ENCODE results near the gene MRPL40.
"Not testable (repeated sequence)": the region's sequence is repeated elsewhere in the genome, so short reads cannot be mapped to it uniquely, and the experiment has no call there.

Gene MRPL40

GRCh38 chr22:19442166-19442565, 9.8 kb downstream of the MRPL40 start:
- no peak for DNase-seq

DNA sequence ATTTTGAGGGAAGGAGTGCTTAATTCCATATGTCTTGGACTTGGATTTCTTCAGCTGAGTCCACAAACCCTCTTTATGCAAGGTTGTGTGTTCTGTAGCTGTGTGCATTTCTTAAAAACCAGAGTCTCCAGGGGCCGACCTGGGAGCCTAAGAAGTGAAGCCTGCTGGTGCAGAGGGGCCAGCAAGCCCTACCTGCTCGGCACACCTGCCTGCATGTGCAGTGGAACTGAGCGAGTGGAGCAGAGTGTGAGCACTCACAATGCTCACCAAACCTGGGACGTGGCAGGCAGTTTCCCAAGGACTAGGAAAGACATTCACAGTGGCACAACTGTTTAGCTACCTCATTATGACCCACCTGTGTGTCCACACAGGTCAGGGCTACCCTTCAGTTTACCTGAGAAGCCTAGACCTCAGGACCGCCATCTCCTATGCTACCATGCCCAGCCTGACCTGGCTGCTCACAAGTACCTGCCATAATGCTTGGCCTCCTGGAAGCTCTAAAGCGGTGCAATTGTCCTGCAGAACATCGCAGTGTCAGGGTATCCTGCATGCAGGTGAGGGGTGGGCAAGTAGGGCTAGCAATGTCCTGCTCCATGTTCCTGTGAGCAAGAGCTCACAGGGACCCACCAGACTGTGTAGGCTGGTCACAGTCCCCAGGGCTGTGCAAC, 11.3 kb downstream of the MRPL40 start:
- DNase-seq, result no peak

DNA sequence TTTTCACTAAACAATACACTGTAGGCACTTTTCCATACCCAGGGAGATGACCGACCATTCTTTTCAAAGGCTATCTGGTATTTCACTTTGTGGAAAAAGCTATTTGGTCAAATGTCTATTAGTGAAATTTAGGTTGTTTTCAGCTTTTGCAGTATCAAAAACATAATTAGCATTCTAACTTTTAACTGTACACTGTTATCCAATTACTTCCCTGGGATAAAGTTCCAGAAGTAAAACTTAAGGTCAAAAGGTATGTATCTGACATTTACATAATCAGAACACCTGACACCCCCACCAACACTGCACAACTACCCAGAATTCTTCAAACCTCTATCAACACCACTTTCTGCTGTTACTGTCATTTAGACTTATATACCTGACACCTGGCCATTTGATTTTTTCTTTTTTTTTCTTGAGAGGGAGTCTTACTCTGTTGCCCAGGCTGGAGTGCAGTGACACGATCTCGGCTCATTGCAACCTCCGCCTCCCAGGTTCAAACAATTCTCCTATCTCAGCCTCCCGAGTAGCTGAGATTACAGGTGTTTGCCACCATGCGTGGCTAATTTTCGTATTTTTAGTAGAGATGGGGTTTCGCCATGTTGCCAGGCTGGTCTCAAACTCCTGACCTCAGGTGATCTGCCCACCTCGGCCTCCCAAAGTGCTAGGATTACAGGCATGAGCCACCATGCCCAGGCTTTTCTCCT, 13.1 kb downstream of the MRPL40 start:
- not testable (repeated sequence) for DNase-seq

- no peak for DNase-seq
Observed at GRCh38 chr22:19446603-19447329, 14.4 kb downstream of the MRPL40 start.

DNA sequence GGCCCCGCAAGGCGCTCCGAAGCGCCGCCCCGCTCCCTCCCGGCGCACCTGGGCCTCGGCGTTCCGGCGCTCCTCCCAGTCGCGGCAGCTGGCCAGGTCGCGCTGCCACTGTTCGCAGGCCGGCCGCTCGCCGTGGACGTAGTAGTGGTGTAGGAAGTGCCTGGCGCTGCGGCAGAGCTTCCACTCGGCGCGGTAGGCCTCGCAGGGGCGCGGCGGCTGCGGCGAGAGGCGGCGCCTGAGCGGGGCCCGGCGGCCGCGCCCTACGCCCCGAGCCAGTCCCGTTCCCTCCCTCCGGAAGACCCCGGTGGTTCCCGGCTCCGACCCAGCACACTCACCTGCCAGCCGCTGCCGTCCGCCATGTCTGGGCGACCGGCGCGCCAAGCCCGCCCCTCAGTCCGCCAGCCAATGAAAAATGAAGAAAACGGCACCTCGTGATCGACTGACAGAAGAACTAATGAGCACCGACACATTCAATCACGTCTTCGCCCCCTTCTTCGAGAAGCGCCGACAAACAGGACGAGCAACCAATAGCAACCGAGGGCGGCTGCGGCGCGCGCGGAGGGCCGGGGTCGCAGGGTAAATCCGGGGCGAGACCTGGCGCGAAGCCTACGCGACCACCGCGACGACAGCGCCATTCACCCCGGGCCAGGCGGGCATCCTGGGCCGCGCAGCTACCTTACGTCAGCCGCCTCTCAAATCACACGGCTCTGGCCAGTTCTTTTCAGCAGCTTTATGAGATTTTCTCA, 15.2 kb downstream of the MRPL40 start, which contains the start of gene C22orf39:
C22orf39 (minus strand) TSS at position 382 of the 746 bp plus-strand sequence; CDS start at position 359, 23 bp downstream.
- DNase-seq, result peak; percentile 83

- DNase-seq, result no peak
Observed at GRCh38 chr22:19448076-19448607, 15.8 kb downstream of the MRPL40 start.

- peak; percentile 25 for DNase-seq
Observed at GRCh38 chr22:19448739-19449421, 16.5 kb downstream of the MRPL40 start.

GRCh38 chr22:19449422-19449767, 17.1 kb downstream of the MRPL40 start:
- DNase-seq, result no peak

DNA sequence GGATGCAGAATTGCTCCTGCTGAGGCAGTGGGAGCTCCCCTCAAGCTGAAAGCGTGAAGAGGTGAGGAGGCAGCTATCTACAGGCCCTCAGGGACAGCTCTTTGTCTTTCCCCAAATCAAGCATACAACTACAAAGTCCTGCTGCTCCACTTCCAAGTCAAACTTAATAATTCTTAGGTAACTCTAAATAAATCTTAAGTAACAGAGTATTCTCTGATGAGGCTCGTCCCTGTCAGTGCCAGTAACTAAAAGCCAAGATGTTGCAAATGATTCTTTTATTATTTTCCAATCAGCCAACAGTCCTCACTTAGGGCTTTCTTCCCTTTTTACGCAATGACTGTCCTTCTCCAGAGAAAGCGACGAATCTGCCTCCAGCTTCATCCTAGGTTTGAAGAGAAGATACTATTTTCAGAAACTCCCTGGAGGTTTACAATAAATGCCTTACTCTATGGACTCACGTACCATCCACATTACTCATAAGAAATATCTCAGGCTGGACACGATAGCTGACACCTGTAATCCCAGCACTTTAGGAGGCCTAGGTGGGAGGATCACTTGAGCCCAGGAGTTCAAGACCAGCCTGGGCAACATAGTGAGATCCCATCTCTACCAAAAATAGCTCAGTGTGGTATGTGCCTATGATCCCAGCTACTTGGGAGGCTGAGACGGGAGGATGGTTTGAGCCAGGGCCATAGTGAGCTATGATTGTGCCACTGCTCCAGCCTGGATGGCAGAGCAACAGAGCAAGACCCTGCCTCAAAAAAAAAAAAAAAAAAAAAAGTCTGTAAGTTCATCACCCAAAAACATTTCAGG, 18.2 kb downstream of the MRPL40 start:
- no peak for DNase-seq

DNA sequence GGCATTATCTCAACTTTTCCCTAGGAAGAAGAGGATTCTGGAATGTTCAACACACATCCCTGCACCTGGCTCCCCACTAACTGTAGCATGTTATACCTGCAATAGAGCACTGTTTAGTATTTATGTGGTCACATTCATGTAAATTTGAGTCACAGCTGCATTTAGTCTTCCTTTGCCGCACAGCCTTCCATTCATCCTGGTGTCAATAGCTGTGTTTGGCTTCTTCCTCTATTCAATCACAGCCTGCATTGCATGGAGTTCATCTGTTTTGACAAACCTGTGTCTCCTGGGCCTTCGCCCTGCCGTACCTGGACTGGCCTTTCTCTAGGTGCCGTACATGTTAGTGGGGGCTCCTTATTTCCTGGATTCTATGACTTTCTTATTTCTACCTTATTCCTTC, 19.2 kb downstream of the MRPL40 start:
- DNase-seq, result no peak

- no peak for DNase-seq
Observed at GRCh38 chr22:19453718-19454117, 21.4 kb downstream of the MRPL40 start.

- no peak for DNase-seq
Observed at GRCh38 chr22:19454156-19454555, 21.8 kb downstream of the MRPL40 start.

GRCh38 chr22:19455033-19455432, 22.7 kb downstream of the MRPL40 start:
- DNase-seq, result no peak

DNA sequence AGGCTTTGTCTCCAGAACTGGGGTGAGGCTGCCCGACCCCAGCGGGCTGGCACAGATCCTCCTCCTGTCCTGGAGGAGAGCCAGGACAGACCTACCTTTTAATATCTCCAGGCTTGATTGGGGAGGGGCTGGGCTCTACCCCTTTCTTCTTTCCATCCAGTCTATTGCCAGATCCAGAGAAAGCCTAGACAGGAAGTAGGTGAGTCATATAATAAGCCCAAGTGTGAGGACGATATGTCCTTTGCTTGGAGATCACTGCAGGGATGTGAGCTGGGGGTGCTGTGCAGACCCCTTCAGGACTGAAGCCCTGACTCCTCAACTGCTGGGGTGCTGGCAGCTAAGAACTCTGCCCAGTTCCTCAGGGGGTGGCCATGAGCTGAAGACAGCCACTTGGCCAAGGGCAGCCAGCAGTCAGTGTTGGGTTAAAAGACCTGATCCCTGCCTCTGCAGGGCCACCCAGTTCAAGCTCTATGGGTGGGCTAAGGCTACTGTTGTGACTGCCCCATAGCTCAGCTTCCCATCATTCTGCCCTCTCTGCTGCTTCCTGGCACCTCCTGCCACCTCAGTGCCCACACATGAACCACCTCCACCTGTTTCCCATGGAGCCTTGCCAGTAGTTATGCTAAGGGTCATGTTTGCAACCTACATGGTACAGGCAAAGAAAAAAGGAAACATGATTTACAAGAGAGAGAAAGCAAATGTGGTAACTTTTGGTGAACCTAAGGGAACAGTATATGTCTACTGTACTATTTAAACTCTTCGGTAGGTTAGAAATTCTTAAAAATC, 23.4 kb downstream of the MRPL40 start:
- DNase-seq, result no peak

GRCh38 chr22:19456541-19456940, 24.2 kb downstream of the MRPL40 start:
- no peak for DNase-seq

DNA sequence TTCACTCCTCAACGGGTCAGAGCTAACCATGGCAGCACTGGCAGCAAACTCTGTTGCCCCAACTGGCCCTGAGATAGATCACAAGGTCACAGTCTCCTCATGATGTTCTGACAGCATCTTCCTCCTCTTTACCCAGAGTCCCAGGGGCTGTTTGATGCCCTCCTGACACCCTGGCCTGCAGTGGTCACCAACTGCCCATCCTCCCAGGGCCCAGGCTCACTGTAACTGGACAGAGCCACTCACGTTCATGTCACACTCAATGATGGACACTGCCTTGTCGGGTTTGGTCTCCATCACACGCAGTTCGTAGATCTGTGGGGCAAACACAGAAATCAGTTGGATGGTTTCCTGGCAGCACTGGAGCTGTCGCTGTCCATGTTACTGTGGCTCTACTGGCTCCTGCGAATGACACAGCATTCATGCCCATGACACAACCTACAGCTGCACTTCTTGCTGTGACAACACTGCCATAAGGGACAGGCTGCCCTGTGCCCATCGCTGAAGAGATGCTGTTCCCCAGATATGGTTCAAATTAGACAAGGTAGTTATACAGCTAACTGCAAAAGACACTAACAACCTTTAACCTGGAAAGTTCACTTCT, 25.6 kb downstream of the MRPL40 start:
- no peak for DNase-seq

DNA sequence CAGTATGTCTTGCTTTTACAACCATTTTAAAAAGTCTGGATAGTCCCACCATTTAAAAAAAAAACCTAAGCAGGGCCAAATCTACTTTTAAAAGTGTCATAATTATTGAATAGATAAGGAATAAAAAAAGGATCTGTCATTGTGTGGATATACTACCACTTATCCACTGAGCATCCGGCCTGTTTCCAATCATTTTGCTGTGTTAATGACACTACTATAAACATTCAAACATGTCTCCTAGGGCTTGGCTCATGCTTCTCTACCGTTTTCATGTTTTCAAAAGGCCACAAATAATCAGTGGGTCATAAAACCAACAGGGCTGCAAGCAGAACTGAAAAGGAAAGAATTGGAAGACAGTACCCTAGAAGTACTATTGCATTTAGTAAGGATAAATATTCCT, 27.7 kb downstream of the MRPL40 start:
- no peak for DNase-seq

GRCh38 chr22:19461506-19461905, 29.2 kb downstream of the MRPL40 start:
- no peak for DNase-seq

DNA sequence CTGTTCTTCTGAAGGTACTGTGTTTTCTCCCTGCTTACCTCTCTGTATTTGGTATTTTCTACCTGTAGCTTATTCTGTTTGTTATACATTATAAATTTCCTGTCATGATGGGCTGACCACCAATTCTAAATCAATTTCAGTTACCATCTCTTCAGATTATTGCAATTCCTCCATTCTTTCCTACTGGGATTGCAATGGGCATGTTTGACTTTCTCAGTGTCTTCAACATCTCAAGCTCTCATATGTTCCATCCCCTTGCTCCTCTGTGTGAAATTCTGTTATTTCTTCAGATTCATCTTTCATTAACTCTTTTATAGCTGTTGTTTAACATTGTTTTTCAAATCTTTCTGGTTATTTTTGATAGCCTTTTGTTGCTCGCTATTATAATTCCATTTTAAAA, 30.7 kb downstream of the MRPL40 start:
- DNase-seq, result no peak
